HepG2 (cell line): ENCODE data around the gene CNP. TPM values are rescaled to one million over a fixed set of nuclear protein-coding genes. Genes with fewer than 3 reads are reported as not detected.

Source experiments
- DMTF1 ChIP-seq: sonication (generic); formaldehyde crosslinking; IDR thresholded peaks from 2 replicates; pipeline ENCODE4 v1.4.0; 2020; ENCODE audit warnings: mild to moderate bottlenecking, missing genetic modification reagents
- ELF3 ChIP-seq: IDR thresholded peaks from 2 replicates; pipeline ENCODE4 v1.6.1; 2016; ENCODE audit warnings: missing genetic modification reagents, missing compliant biosample characterization
- HCFC1 ChIP-seq: fragments of 150-350 bp; IDR thresholded peaks from 2 replicates; pipeline ENCODE4 v1.6.1; 2014; ENCODE audit warnings: low read depth, low read length
- HNRNPL ChIP-seq: fragments of 200-400 bp; formaldehyde crosslinking; IDR thresholded peaks from 2 replicates; pipeline ENCODE4 v1.6.1; 2017; ENCODE audit warnings: mild to moderate bottlenecking, low read depth, low read length
- JARID2 ChIP-seq: sonication (generic); formaldehyde crosslinking; IDR thresholded peaks from 2 replicates; pipeline ENCODE4 v1.8.1; 2023; ENCODE audit warnings: missing genetic modification reagents, inconsistent platforms; ENCODE audit not compliant: insufficient replicate concordance
- NFAT5 ChIP-seq: sonication (generic); formaldehyde crosslinking; IDR thresholded peaks from 2 replicates; pipeline ENCODE4 v1.4.0; 2020; ENCODE audit warnings: missing genetic modification reagents
- SIN3A ChIP-seq: IDR thresholded peaks from 2 replicates; pipeline ENCODE4 v1.6.1; 2011; ENCODE audit warnings: low read depth, mild to moderate bottlenecking, control low read depth, low read length, borderline replicate concordance
- SKI ChIP-seq: fragments of 450-650 bp; IDR thresholded peaks from one replicate; pipeline ENCODE4 v1.6.1; 2018; ENCODE audit warnings: mild to moderate bottlenecking; ENCODE audit not compliant: partially characterized antibody
- TCF7 ChIP-seq: sonication (generic); IDR thresholded peaks from 2 replicates; pipeline ENCODE4 v1.6.1; 2016; ENCODE audit warnings: antibody characterized with exemption, low read depth
- ZFX ChIP-seq: sonication (generic); formaldehyde crosslinking; IDR thresholded peaks from 2 replicates; pipeline ENCODE4 v1.4.0; 2020; ENCODE audit warnings: mild to moderate bottlenecking, low read depth, missing genetic modification reagents, moderate library complexity
- ZNF44 ChIP-seq: sonication (generic); formaldehyde crosslinking; IDR thresholded peaks from 2 replicates; pipeline ENCODE4 v1.5.1; 2020; ENCODE audit warnings: mild to moderate bottlenecking, missing genetic modification reagents
- ZNF503 ChIP-seq: sonication (generic); formaldehyde crosslinking; IDR thresholded peaks from 2 replicates; pipeline ENCODE4 v1.4.0; 2020; ENCODE audit warnings: missing genetic modification reagents
- ZNF713 ChIP-seq: sonication (generic); formaldehyde crosslinking; IDR thresholded peaks from 2 replicates; pipeline ENCODE4 v1.4.0; 2020; ENCODE audit warnings: mild to moderate bottlenecking, missing genetic modification reagents
- ZNF740 ChIP-seq: sonication (generic); formaldehyde crosslinking; IDR thresholded peaks from 2 replicates; pipeline ENCODE4 v1.4.0; 2020; ENCODE audit warnings: missing genetic modification reagents
- ZNF788 ChIP-seq: sonication (generic); formaldehyde crosslinking; IDR thresholded peaks from 2 replicates; pipeline ENCODE4 v1.5.0; 2020; ENCODE audit warnings: mild to moderate bottlenecking, missing genetic modification reagents, borderline replicate concordance
- ZXDC ChIP-seq: sonication (generic); formaldehyde crosslinking; IDR thresholded peaks from 2 replicates; pipeline ENCODE4 v1.5.0; 2020; ENCODE audit warnings: mild to moderate bottlenecking, missing genetic modification reagents
- polyA plus RNA-seq, 8 experiments: library from polyadenylated mRNA; depleted of rRNA in 3 of 8; stranded (reverse) in 7 of 8; unstranded in 1 of 8; fragments of >200 nt; fragmentation: Illumina TruSeq in 4 of 8; extraction: Trizol in 4 of 8; gene quantifications; 2 replicates each; pipeline versions ENCODE4 v1.2.1 to v1.2.3, GENCODE V29; 2011 to 2016; ENCODE audit warnings: low read depth in 4 of 8, missing spikeins in 1 of 8, mixed read lengths in 1 of 8; ENCODE audit not compliant: insufficient read depth in 1 of 8
- total RNA-seq, 5 experiments: library from RNA; depleted of rRNA; stranded (reverse); fragments of >200 nt; fragmentation: Illumina TruSeq; extraction: Trizol; gene quantifications; 2 replicates each; pipeline ENCODE4 v1.2.3, GENCODE V29; 2016; ENCODE audit warnings: low read depth in 1 of 5

CNP gene
- total and polyA plus RNA-seq, 2 of the 13 experiments (the other 11 are each of a cell fraction or from before 2014, with no cell fraction given): 97.2 to 161 TPM

- 0 out of 2 replicates have a peak, but pooled peaks have one; percentile 42 for TF ChIP-seq ZNF503 (CRISPR knock-in tag)
- no peak for TF ChIP-seq TCF7
- TF ChIP-seq NFAT5: no peak
- no peak for TF ChIP-seq SKI
- TF ChIP-seq JARID2: no peak
- TF ChIP-seq ZNF713 (CRISPR knock-in tag): no peak
- no peak for TF ChIP-seq HNRNPL
- TF ChIP-seq SIN3A: no peak
- TF ChIP-seq ZXDC (CRISPR knock-in tag): no peak
- TF ChIP-seq HCFC1: no peak
- TF ChIP-seq DMTF1 (CRISPR knock-in tag): no peak
- TF ChIP-seq ZNF44: no peak
- TF ChIP-seq ZNF788 (CRISPR knock-in tag): no peak; the same call in 1 of the 2 replicates
- peak; percentile 90 for TF ChIP-seq ELF3
- peak; percentile 62 for TF ChIP-seq ZFX (CRISPR knock-in tag)
- no peak for TF ChIP-seq ZNF740 (CRISPR knock-in tag)
Observed at GRCh38 chr17:41957031-41957868, 9.3 kb upstream of the CNP start (continued).
